NCI-H2081 treated with DMSO at 0.1 percent for 48 hours (cell line): ENCODE data around the gene ATP1B2.
A peak's percentile ranks its signal among the peaks of the same experiment; 100 is the strongest.

Experiments
- DNase-seq: peaks from one replicate; lab custom pipeline; 2025; lab: John Stamatoyannopoulos, UW

Gene ATP1B2

GRCh38 chr17:7685533-7686221, 35.0 kb downstream of the ATP1B2 start:
- DNase-seq: peak; percentile 59

- DNase-seq: no peak
Observed at GRCh38 chr17:7686222-7687071, 35.7 kb downstream of the ATP1B2 start.

- DNase-seq: peak; percentile 20
Observed at GRCh38 chr17:7687072-7687907, 36.6 kb downstream of the ATP1B2 start, which contains the start of gene TP53. Gene TP53 (minus strand): TSS chr17:7687490. CDS start chr17:7676594, 10,896 bp downstream.

GRCh38 chr17:7687908-7688807, 37.4 kb downstream of the ATP1B2 start, which contains the start of gene WRAP53:
Gene WRAP53 (plus strand): TSS chr17:7688477. CDS start chr17:7688649, 172 bp downstream.
- peak; percentile 79 for DNase-seq

- DNase-seq: no peak
Observed at GRCh38 chr17:7688808-7689316, 38.1 kb downstream of the ATP1B2 start.

GRCh38 chr17:7695586-7695985, 44.9 kb downstream of the ATP1B2 start:
- DNase-seq: no peak

- no peak for DNase-seq
Observed at GRCh38 chr17:7697828-7698588, 47.3 kb downstream of the ATP1B2 start.

- DNase-seq: no peak
Observed at GRCh38 chr17:7700510-7700909, 49.8 kb downstream of the ATP1B2 start.

- DNase-seq: no peak
Observed at GRCh38 chr17:7701681-7702080, 51.0 kb downstream of the ATP1B2 start.

GRCh38 chr17:7702776-7703175, 52.0 kb downstream of the ATP1B2 start:
- no peak for DNase-seq

GRCh38 chr17:7703584-7704479, 53.1 kb downstream of the ATP1B2 start:
- no peak for DNase-seq

- DNase-seq: no peak
Observed at GRCh38 chr17:7704601-7705268, 54.0 kb downstream of the ATP1B2 start, which contains the start of gene EFNB3. Gene EFNB3 (plus strand): TSS chr17:7705202. CDS start chr17:7705599, 397 bp downstream.

GRCh38 chr17:7705269-7706255, 54.8 kb downstream of the ATP1B2 start:
- no peak for DNase-seq

GRCh38 chr17:7706631-7707354, 56.1 kb downstream of the ATP1B2 start:
- no peak for DNase-seq
